ENCODE data around the gene SEPTIN12.

GRCh38 chr16:4733211-4733742 is 54.9 kb downstream of the SEPTIN12 start:
- TF ChIP-seq CTCF (IDR thresholded peaks at IDR 0.05) = no peak
- TF ChIP-seq POLR2A (IDR thresholded peaks at IDR 0.05) = no peak

All from esophagus squamous epithelium (tissue), 4 donors.